HL-60 (cell line): ENCODE measurements around the gene SOBP.

Experiments
- DNase-seq, 2 experiments: peaks; one replicate each; pipeline ENCODE4 v3.0.0-alpha.2; 2010 to 2020; ENCODE audit warnings: low read depth in 1 of 2, low spot score in 1 of 2
- H3K27ac ChIP-seq: fragments of 250-450 bp; sonication (Bioruptor Pico); replicated peaks from 2 replicates; pipeline ENCODE4 v1.5.1; 2020; ENCODE audit warnings: mild to moderate bottlenecking, moderate library complexity
- H3K27me3 ChIP-seq: fragments of 250-450 bp; sonication (Bioruptor Pico); 2 replicates; pipeline ENCODE4 v1.5.1; 2021; ENCODE audit warnings: mild to moderate bottlenecking, moderate library complexity; ENCODE audit not compliant: insufficient read depth, poor library complexity, severe bottlenecking
- H3K4me3 ChIP-seq: replicated peaks from 2 replicates; pipeline ENCODE4 v1.5.1; 2011; ENCODE audit warnings: mild to moderate bottlenecking, control low read depth, low read length; ENCODE audit not compliant: insufficient read depth
- GABPA ChIP-seq: IDR thresholded peaks from 2 replicates; pipeline ENCODE4 v1.6.1; 2012; ENCODE audit warnings: low read depth
- POLR2AphosphoS5 ChIP-seq: IDR thresholded peaks from 2 replicates; pipeline ENCODE4 v1.6.1; 2012; ENCODE audit warnings: low read depth
- SPI1 ChIP-seq: IDR thresholded peaks from 2 replicates; pipeline ENCODE4 v1.6.1; 2012; ENCODE audit warnings: low read depth, mild to moderate bottlenecking, borderline replicate concordance
- TF ChIP-seq, protein P1 (sequence below): IDR thresholded peaks from 2 replicates; pipeline ENCODE4 v1.6.1; 2012; ENCODE audit warnings: low read depth; ENCODE audit not compliant: insufficient replicate concordance
- TF ChIP-seq, protein P2 (sequence below): IDR thresholded peaks from one replicate; pipeline ENCODE4 v1.5.1; 2011; ENCODE audit warnings: low read length, control low read depth, inconsistent platforms; ENCODE audit not compliant: insufficient read depth

SOBP gene

DNA sequence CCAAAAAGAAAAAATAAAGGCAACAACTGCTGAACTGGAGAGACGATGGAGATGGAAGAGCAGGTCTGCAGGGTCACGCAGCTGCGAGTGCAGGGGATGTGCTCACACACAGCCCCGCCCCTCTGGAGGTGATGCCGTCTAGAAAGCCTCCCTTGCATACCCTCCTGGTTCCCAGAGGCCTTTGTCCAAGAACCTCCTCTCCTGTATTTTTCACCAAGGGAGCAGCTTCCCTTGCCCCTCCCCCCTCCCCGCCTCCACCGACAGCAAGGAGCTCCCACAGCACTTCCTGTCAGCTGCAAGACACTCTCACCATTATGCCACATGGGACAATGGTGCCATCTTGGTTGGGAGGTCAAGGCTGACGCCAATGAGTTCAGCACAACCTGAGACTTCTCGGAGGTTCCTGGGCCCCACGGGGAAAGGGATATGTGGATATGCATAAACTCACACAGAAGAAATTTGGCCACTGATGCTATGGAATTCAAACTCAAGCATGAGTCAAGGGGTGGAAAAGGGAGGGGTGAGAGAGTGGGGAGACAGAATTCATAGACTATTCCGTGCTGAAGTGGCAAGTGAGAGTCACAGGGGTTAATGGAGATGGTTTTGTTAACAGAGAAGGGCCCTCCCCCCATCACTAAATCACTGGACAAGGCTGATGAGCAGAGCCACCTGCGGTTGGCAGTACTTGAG lies 201.3 kb downstream of the SOBP start:
- no peak overlapping the region for H3K4me3 ChIP-seq
- no peak overlapping the region for H3K27ac ChIP-seq
- no peak for DNase-seq
- TF ChIP-seq SPI1 = no peak
- TF ChIP-seq, protein P1, sequence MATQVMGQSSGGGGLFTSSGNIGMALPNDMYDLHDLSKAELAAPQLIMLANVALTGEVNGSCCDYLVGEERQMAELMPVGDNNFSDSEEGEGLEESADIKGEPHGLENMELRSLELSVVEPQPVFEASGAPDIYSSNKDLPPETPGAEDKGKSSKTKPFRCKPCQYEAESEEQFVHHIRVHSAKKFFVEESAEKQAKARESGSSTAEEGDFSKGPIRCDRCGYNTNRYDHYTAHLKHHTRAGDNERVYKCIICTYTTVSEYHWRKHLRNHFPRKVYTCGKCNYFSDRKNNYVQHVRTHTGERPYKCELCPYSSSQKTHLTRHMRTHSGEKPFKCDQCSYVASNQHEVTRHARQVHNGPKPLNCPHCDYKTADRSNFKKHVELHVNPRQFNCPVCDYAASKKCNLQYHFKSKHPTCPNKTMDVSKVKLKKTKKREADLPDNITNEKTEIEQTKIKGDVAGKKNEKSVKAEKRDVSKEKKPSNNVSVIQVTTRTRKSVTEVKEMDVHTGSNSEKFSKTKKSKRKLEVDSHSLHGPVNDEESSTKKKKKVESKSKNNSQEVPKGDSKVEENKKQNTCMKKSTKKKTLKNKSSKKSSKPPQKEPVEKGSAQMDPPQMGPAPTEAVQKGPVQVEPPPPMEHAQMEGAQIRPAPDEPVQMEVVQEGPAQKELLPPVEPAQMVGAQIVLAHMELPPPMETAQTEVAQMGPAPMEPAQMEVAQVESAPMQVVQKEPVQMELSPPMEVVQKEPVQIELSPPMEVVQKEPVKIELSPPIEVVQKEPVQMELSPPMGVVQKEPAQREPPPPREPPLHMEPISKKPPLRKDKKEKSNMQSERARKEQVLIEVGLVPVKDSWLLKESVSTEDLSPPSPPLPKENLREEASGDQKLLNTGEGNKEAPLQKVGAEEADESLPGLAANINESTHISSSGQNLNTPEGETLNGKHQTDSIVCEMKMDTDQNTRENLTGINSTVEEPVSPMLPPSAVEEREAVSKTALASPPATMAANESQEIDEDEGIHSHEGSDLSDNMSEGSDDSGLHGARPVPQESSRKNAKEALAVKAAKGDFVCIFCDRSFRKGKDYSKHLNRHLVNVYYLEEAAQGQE = no peak
- TF ChIP-seq, protein P2, sequence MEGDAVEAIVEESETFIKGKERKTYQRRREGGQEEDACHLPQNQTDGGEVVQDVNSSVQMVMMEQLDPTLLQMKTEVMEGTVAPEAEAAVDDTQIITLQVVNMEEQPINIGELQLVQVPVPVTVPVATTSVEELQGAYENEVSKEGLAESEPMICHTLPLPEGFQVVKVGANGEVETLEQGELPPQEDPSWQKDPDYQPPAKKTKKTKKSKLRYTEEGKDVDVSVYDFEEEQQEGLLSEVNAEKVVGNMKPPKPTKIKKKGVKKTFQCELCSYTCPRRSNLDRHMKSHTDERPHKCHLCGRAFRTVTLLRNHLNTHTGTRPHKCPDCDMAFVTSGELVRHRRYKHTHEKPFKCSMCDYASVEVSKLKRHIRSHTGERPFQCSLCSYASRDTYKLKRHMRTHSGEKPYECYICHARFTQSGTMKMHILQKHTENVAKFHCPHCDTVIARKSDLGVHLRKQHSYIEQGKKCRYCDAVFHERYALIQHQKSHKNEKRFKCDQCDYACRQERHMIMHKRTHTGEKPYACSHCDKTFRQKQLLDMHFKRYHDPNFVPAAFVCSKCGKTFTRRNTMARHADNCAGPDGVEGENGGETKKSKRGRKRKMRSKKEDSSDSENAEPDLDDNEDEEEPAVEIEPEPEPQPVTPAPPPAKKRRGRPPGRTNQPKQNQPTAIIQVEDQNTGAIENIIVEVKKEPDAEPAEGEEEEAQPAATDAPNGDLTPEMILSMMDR = no peak
- no peak for TF ChIP-seq GABPA
- TF ChIP-seq POLR2AphosphoS5 = no peak
- H3K27me3 ChIP-seq = no peaks in the 10 kb centered on the region

DNA sequence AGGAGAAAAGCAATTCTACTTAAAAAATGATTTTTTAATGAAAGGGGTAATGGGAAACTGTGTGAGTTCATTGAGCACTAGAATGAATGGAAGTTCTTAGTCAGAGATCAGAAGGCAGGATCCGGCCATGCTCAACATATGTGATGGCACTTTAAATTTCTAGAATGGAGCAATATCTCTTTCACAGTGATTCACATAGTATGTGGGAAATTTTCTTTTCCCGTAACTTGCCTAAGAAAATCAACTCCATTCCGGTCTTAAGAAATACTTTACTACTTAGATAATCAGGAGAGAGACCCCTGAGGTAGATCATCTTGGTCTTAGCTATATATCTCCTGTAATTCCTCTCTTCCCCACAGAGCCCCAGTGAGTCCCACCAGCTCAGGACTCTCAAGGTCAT lies 202.4 kb downstream of the SOBP start:
- TF ChIP-seq SPI1 = no peak
- TF ChIP-seq, protein P1 = no peak
- no peak for TF ChIP-seq GABPA
- no peak for TF ChIP-seq POLR2AphosphoS5
- TF ChIP-seq, protein P2 = no peak
- no peaks in the 10 kb centered on the region for H3K27me3 ChIP-seq
- DNase-seq = no peak
- no peak overlapping the region for H3K27ac ChIP-seq
- H3K4me3 ChIP-seq = no peak overlapping the region

DNA sequence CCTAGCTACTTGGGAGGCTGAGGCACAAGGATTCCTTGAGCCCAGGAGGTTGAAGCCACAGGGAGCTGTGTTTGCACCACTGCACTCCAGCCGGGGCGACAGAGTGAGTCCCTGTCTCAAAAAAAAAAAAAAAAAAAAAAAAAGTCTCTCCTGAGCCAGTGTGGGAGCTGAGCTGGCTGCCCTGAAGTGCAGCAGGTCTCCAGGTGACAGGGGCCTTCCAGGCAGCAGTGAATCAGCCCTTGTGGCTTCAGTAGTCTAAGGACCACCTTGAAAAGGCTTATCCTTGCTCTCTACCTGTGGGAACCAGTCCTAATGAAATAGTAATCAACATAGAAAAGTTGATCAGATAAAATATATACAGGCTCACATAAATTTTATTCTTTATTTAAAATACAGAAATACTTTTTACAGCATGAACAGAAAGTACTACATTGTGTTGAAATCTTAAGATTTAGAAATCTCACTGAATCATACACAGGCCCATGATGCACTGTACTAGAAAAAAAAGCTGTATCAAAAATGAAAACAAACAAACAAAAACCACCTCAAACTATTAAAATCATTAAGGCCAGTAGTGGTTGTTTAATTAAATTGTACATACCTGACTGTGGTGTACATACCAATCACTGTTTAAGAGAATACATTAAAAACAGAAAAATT lies 205.3 kb downstream of the SOBP start:
- H3K27ac ChIP-seq = no peak overlapping the region
- DNase-seq = no peak
- H3K4me3 ChIP-seq = no peak overlapping the region
- H3K27me3 ChIP-seq = no peaks in the 10 kb centered on the region
- TF ChIP-seq GABPA (no peak), SPI1 (no peak), POLR2AphosphoS5 (no peak)
- TF ChIP-seq, protein P2 = no peak
- TF ChIP-seq, protein P1 = no peak
